Neural crest cell (in vitro differentiated cells): ENCODE data around the gene ALG5. TPM values are rescaled to one million over a fixed set of nuclear protein-coding genes. Genes with fewer than 3 reads are reported as not detected.

ENCODE experiments used
- DNase-seq: peaks from one replicate; pipeline ENCODE4 v3.0.0; 2021; ENCODE audit warnings: low read depth, mixed read lengths, low spot score
- H3K27ac Mint-ChIP-seq: one replicate; pipeline ENCODE4 v1.8.0; 2021; ENCODE audit warnings: mild to moderate bottlenecking, mixed read lengths; ENCODE audit not compliant: unreplicated experiment
- H3K27me3 Mint-ChIP-seq: 2 replicates; pipeline ENCODE4 v1.8.0; 2021; ENCODE audit warnings: low read depth, mild to moderate bottlenecking, mixed read lengths
- H3K36me3 Mint-ChIP-seq: 2 replicates; pipeline ENCODE4 v1.8.0; 2021; ENCODE audit warnings: low read depth, mild to moderate bottlenecking, mixed read lengths
- H3K4me1 Mint-ChIP-seq: 2 replicates; pipeline ENCODE4 v1.8.0; 2021; ENCODE audit warnings: mixed read lengths
- H3K4me3 Mint-ChIP-seq: one replicate; pipeline ENCODE4 v1.8.0; 2021; ENCODE audit warnings: mild to moderate bottlenecking, mixed read lengths
- H3K9me3 Mint-ChIP-seq: 2 replicates; pipeline ENCODE4 v1.8.0; 2021; ENCODE audit warnings: mixed read lengths
- total RNA-seq: library from RNA; stranded (reverse); gene quantifications from 2 replicates; pipeline ENCODE4 v1.2.1, GENCODE V29; 2021
- TF ChIP-seq, protein P1 (sequence below): fragments of 200-600 bp; sonication (generic); conservative IDR thresholded peaks from 2 replicates; pipeline ENCODE4 v1.5.0; 2021; ENCODE audit warnings: antibody characterized with exemption, mild to moderate bottlenecking

The ALG5 gene
- total RNA-seq, 1 donor from 2014 or later, result 31.1 TPM

- TF ChIP-seq, protein P1, sequence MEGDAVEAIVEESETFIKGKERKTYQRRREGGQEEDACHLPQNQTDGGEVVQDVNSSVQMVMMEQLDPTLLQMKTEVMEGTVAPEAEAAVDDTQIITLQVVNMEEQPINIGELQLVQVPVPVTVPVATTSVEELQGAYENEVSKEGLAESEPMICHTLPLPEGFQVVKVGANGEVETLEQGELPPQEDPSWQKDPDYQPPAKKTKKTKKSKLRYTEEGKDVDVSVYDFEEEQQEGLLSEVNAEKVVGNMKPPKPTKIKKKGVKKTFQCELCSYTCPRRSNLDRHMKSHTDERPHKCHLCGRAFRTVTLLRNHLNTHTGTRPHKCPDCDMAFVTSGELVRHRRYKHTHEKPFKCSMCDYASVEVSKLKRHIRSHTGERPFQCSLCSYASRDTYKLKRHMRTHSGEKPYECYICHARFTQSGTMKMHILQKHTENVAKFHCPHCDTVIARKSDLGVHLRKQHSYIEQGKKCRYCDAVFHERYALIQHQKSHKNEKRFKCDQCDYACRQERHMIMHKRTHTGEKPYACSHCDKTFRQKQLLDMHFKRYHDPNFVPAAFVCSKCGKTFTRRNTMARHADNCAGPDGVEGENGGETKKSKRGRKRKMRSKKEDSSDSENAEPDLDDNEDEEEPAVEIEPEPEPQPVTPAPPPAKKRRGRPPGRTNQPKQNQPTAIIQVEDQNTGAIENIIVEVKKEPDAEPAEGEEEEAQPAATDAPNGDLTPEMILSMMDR, result no peak
- Mint-ChIP-seq H3K9me3 (no peaks in the 10 kb centered on the region), H3K4me3 (no peak overlapping the region), H3K27me3 (no peaks in the 10 kb centered on the region), H3K4me1 (no peaks in the 10 kb centered on the region), H3K36me3 (peaks cover 23% of the 10 kb centered on the region), H3K27ac (no peak overlapping the region)
- DNase-seq, result no peak
These were observed 15.5 kb upstream of the ALG5 start for GRCh38 chr13:37014609-37015008.

DNA sequence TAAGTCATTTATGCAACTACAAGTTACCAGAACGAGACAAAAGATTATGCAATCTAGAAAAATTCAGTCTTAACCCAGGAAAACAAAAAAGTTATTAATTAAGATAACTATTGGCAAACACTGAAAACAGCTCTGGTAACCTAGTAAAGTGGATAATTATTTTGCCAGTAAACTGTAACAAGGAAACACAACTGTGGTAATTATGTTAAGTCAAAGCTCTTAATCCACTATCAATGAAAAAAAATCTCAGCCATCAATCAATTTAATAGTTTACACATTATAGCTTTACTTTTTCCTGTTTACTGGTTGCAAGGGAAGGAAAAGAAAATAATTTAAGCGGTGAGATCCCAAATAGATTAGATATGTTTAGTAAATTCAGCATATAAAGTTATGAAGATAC, 12.6 kb upstream of the ALG5 start:
- DNase-seq, result no peak
- no peak overlapping the region for H3K27ac Mint-ChIP-seq
- H3K4me1 Mint-ChIP-seq, result peaks cover 4% of the 10 kb centered on the region
- TF ChIP-seq, protein P1, result no peak
- no peaks in the 10 kb centered on the region for H3K27me3 Mint-ChIP-seq
- peaks cover 31% of the 10 kb centered on the region for H3K36me3 Mint-ChIP-seq
- H3K4me3 Mint-ChIP-seq, result no peak overlapping the region
- no peaks in the 10 kb centered on the region for H3K9me3 Mint-ChIP-seq

- Mint-ChIP-seq H3K36me3 (peaks cover 25% of the 10 kb centered on the region), H3K4me3 (no peak overlapping the region), H3K27ac (no peak overlapping the region), H3K27me3 (no peaks in the 10 kb centered on the region), H3K4me1 (peaks cover 4% of the 10 kb centered on the region), H3K9me3 (no peaks in the 10 kb centered on the region)
- TF ChIP-seq, protein P1, result no peak
- DNase-seq, result no peak
These were observed 11.9 kb upstream of the ALG5 start for GRCh38 chr13:37011002-37011401.

DNA sequence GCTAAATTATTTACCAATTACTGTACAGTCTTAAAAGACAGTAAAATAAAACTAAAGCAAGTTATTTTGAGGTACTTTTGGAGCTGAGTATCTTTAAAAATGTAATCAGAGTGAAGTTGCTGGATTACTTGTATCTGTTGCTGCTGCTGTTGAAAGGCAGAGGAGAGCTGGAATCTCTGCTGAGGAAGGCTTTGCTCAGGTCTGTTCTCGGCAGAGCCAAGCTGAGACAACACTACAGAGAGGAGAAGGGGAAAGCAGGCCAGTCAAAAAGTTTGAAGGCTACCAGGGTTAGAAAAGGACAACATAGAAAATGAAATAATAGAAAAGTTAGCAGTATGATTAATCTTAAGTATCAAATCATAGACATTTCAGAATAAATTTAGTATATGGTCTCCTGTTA, 11.3 kb upstream of the ALG5 start:
- Mint-ChIP-seq H3K27me3 (no peaks in the 10 kb centered on the region), H3K27ac (no peak overlapping the region), H3K9me3 (no peaks in the 10 kb centered on the region), H3K4me1 (peaks cover 4% of the 10 kb centered on the region), H3K4me3 (no peak overlapping the region), H3K36me3 (peaks cover 21% of the 10 kb centered on the region)
- DNase-seq, result no peak
- TF ChIP-seq, protein P1, result no peak

DNA sequence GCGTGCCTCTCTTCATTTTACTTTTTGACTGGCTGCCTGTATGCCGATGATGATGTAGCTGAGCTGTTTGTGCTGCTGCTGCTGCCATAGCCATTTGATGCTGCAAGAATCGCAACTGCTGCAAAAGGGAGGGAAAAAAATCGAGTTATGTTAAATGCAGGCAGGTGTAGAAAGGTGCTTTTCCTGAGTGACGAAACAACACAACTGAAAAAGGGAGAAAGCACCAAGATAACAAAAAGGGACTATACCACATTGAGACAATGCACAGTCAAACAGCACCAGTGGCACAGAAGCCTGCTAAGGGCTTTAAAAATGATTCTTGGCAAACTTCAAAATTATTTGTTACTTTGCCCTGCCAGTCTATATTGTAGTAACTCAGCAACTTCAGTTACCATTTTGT, 10.6 kb upstream of the ALG5 start:
- H3K4me3 Mint-ChIP-seq, result no peak overlapping the region
- no peaks in the 10 kb centered on the region for H3K9me3 Mint-ChIP-seq
- peak overlapping the region; percentile 67 for H3K27ac Mint-ChIP-seq
- no peaks in the 10 kb centered on the region for H3K27me3 Mint-ChIP-seq
- peaks cover 22% of the 10 kb centered on the region for H3K36me3 Mint-ChIP-seq
- peaks cover 4% of the 10 kb centered on the region for H3K4me1 Mint-ChIP-seq
- TF ChIP-seq, protein P1, result no peak
- no peak for DNase-seq

DNA sequence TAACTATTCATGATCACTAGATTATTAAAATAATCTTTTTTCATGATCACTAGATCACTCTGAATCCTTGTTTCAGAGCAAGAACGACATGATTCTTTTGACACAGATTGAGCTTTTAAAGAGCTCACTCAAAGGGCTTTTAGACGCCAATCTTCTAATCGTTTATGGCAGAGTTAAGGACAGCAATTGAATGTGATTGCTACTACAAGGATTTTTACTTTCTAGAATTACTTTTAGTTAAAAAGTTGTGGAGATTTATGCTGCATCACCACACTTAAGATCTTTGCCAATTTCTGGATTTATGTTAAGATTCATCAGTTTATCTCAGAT, 2.7 kb upstream of the ALG5 start:
- TF ChIP-seq, protein P1, result no peak
- Mint-ChIP-seq H3K27me3 (peaks cover 4% of the 10 kb centered on the region), H3K4me3 (peak overlapping the region; percentile 99), H3K9me3 (no peaks in the 10 kb centered on the region), H3K36me3 (peaks cover 16% of the 10 kb centered on the region), H3K27ac (no peak overlapping the region), H3K4me1 (peaks cover 38% of the 10 kb centered on the region)
- no peak for DNase-seq
